ENCODE measurements around the gene KCNT2. TPM values are rescaled to one million over a fixed set of nuclear protein-coding genes. Genes with fewer than 3 reads are reported as not detected.

Gene KCNT2
- total RNA-seq, 1 experiment from 2014 or later = 9.1 TPM

GRCh38 chr1:196502437-196502836, 105.8 kb downstream of the KCNT2 start:
- H3T11ph ChIP-seq (ENCODE audit: low read length) = no peak overlapping the region
- H2BK20ac ChIP-seq (ENCODE audit: low read depth, low read length, poor library complexity, severe bottlenecking) = no peak overlapping the region
- H4K5ac ChIP-seq (ENCODE audit: insufficient read length, low read depth, low read length) = no peak overlapping the region
- H3K27me3 Mint-ChIP-seq (ENCODE audit: low read depth) = no peaks in the 10 kb centered on the region
- TF ChIP-seq CTCF (conservative IDR thresholded peaks at IDR 0.05) = no peak
- no peak overlapping the region for H2BK5ac ChIP-seq (ENCODE audit: insufficient read length, low read length)
- H2BK15ac ChIP-seq (ENCODE audit: low read depth, low read length) = no peak overlapping the region
- WGBS (ENCODE audit: extremely low coverage, insufficient read length, low lambda C conversion rate) = no CpG with 5 or more reads among the region's 2 CpGs
- H3K9me3 Mint-ChIP-seq = peaks cover 0 to 2% of the 10 kb centered on the region in 2 experiments; a peak in 2 of 5 replicates
- no peak overlapping the region for H2AK5ac ChIP-seq (ENCODE audit: insufficient read length, low read length)
- no peak overlapping the region for H2BK12ac ChIP-seq (ENCODE audit: insufficient read length, low read depth, low read length)
- no peak overlapping the region for H4K91ac ChIP-seq (ENCODE audit: insufficient read length, low read depth, low read length)
- H3K14ac ChIP-seq (ENCODE audit: insufficient read depth, low read length) = no peak overlapping the region
- no peak overlapping the region for H3K4ac ChIP-seq (ENCODE audit: low read depth, low read length)
- H4K8ac ChIP-seq (replicated peaks; ENCODE audit: insufficient read length, low read depth, low read length) = no peak overlapping the region
- H3K4me3 Mint-ChIP-seq = no peak overlapping the region
- no peak overlapping the region for H3K27ac Mint-ChIP-seq
- H3K36me3 Mint-ChIP-seq (ENCODE audit: insufficient read depth in 1 of 3, low read depth in 3 of 3) = peaks cover 4 to 12% (median 9%) of the 10 kb centered on the region in 3 experiments
- no peaks in the 10 kb centered on the region for H3K23me2 ChIP-seq (ENCODE audit: insufficient read length, low read depth, low read length, poor library complexity, severe bottlenecking)
- no peak for DNase-seq
- H3K79me2 ChIP-seq (ENCODE audit: insufficient read depth, low read length) = no peaks in the 10 kb centered on the region; the same call in 1 of the 2 replicates
- H3K4me2 ChIP-seq (ENCODE audit: insufficient read depth, insufficient read length, low read length) = no peak overlapping the region
- no peak overlapping the region for H3K27ac ChIP-seq (ENCODE audit: insufficient read length, low read depth, low read length)
- no peak overlapping the region for H3K18ac ChIP-seq (ENCODE audit: insufficient read length, low read depth, low read length)
- peaks cover 10 to 12% of the 10 kb centered on the region in 2 experiments for H3K4me1 Mint-ChIP-seq
- H3K9ac ChIP-seq (ENCODE audit: extremely low read depth, insufficient read length, low read length) = no peak overlapping the region
- H2AFZ ChIP-seq (ENCODE audit: low read length) = no peak overlapping the region
- H3K23ac ChIP-seq (ENCODE audit: insufficient read length, low read depth, low read length) = no peak overlapping the region
- H2BK120ac ChIP-seq (ENCODE audit: low read depth, low read length, poor library complexity, severe bottlenecking) = no peak overlapping the region
- H3K4me1 ChIP-seq (ENCODE audit: insufficient read depth, low read length) = no peaks in the 10 kb centered on the region
- no peaks in the 10 kb centered on the region for H3K27me3 ChIP-seq (ENCODE audit: insufficient read depth, low read length)
- no peaks in the 10 kb centered on the region for H3K9me3 ChIP-seq (ENCODE audit: control insufficient read depth, low read depth, low read length)
- H3K79me1 ChIP-seq (ENCODE audit: insufficient read depth, low read depth, low read length, poor library complexity, severe bottlenecking) = no peaks in the 10 kb centered on the region
- H3K56ac ChIP-seq (ENCODE audit: insufficient read length, low read depth, low read length) = no peak overlapping the region
- no peaks in the 10 kb centered on the region for H4K20me1 ChIP-seq (ENCODE audit: control insufficient read depth, insufficient read depth, insufficient read length)

Measured in H9 (cell line).